Loucy (cell line): ENCODE measurements around the gene FHDC1.

Experiments used
- H2AFZ ChIP-seq: fragments of 200-600 bp; sonication (generic); 2 replicates; pipeline ENCODE4 v1.6.0; 2016; ENCODE audit warnings: antibody characterized with exemption, mild to moderate bottlenecking, low read length, moderate library complexity
- H3F3A ChIP-seq: fragments of 200-600 bp; 2 replicates; pipeline ENCODE4 v1.6.0; 2016; ENCODE audit warnings: antibody characterized with exemption, low read depth, mild to moderate bottlenecking
- H3K27me3 ChIP-seq: fragments of 200-600 bp; sonication (generic); 2 replicates; pipeline ENCODE4 v1.6.1; 2014; ENCODE audit warnings: low read length, mild to moderate bottlenecking; ENCODE audit not compliant: insufficient read depth, poor library complexity, severe bottlenecking
- H3K36me3 ChIP-seq: fragments of 200-600 bp; sonication (generic); 2 replicates; pipeline ENCODE4 v1.6.1; 2016; ENCODE audit warnings: low read length; ENCODE audit not compliant: insufficient read depth
- H3K4me1 ChIP-seq: fragments of 200-600 bp; sonication (generic); 2 replicates; pipeline ENCODE4 v1.5.1; 2014; ENCODE audit warnings: low read length, mild to moderate bottlenecking; ENCODE audit not compliant: insufficient read depth, poor library complexity, severe bottlenecking
- H3K4me2 ChIP-seq: fragments of 200-600 bp; sonication (generic); 2 replicates; pipeline ENCODE4 v1.6.0; 2014; ENCODE audit warnings: antibody characterized with exemption, low read length, low read depth, mild to moderate bottlenecking; ENCODE audit not compliant: poor library complexity, severe bottlenecking
- H3K4me3 ChIP-seq: fragments of 200-600 bp; sonication (generic); 2 replicates; pipeline ENCODE4 v1.5.1; 2014; ENCODE audit warnings: low read length, mild to moderate bottlenecking, mixed read lengths; ENCODE audit not compliant: poor library complexity, severe bottlenecking
- H3K79me2 ChIP-seq: fragments of 200-600 bp; sonication (generic); 2 replicates; pipeline ENCODE4 v1.6.1; 2014; ENCODE audit warnings: low read length; ENCODE audit not compliant: insufficient read depth
- H3K9ac ChIP-seq: fragments of 200-600 bp; sonication (generic); 2 replicates; pipeline ENCODE4 v1.6.0; 2014; ENCODE audit warnings: mild to moderate bottlenecking, low read depth, low read length, moderate library complexity; ENCODE audit not compliant: poor library complexity, severe bottlenecking
- H3K9me2 ChIP-seq: fragments of 200-600 bp; sonication (generic); replicated peaks from 2 replicates; pipeline ENCODE4 v1.6.1; 2016; ENCODE audit warnings: low read depth, low read length, mixed read lengths
- H3K9me3 ChIP-seq: fragments of 200-600 bp; sonication (generic); 2 replicates; pipeline ENCODE4 v1.6.1; 2014; ENCODE audit warnings: mild to moderate bottlenecking, antibody characterized with exemption, low read length, low read depth; ENCODE audit not compliant: insufficient read depth
- H4K20me1 ChIP-seq: fragments of 200-600 bp; sonication (generic); 2 replicates; pipeline ENCODE4 v1.6.0; 2014; ENCODE audit warnings: antibody characterized with exemption, low read length, mild to moderate bottlenecking; ENCODE audit not compliant: insufficient read depth, poor library complexity, severe bottlenecking
- EZH2phosphoT487 ChIP-seq: fragments of 200-600 bp; IDR thresholded peaks from 2 replicates; pipeline ENCODE4 v1.6.1; 2018; ENCODE audit warnings: antibody characterized with exemption, mild to moderate bottlenecking, moderate library complexity, borderline replicate concordance
- TF ChIP-seq, protein P1 (sequence below): fragments of 200-600 bp; sonication (generic); conservative IDR thresholded peaks from 2 replicates; pipeline ENCODE4 v1.5.1; 2014; ENCODE audit warnings: mild to moderate bottlenecking, antibody characterized with exemption, low read length

The FHDC1 gene

DNA sequence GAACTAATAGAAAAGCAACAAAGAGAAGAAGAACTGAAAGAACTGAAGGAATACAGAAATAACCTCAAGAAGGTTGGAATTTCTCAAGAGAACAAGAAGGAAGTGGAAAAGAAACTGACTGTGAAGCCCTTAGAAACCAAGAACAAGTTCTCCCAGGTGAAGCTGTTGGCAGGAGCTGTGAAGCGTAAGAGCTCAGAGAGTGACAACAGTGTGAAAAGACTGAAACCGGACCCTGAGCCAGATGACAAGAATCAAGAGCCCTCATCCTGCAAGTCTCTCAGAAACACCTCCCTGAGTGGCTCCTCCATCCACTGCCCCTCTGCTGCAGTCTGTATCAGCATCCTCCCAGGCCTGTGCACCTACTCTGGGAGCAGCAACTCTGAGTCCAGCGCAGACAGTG is 8.4 kb upstream of the FHDC1 start:
- H2AFZ ChIP-seq, result peak overlapping the region; percentile 47; the same call in 1 of the 2 replicates
- H3K79me2 ChIP-seq, result no peaks in the 10 kb centered on the region
- peaks cover 32% of the 10 kb centered on the region for H3K4me1 ChIP-seq
- H3K9me3 ChIP-seq, result no peaks in the 10 kb centered on the region
- H3F3A ChIP-seq, result no peaks in the 10 kb centered on the region
- H3K4me2 ChIP-seq, result no peak overlapping the region
- no peaks in the 10 kb centered on the region for H3K9me2 ChIP-seq
- H3K27me3 ChIP-seq, result no peaks in the 10 kb centered on the region
- H4K20me1 ChIP-seq, result no peaks in the 10 kb centered on the region
- no peak overlapping the region for H3K4me3 ChIP-seq
- H3K9ac ChIP-seq, result no peak overlapping the region
- H3K36me3 ChIP-seq, result no peaks in the 10 kb centered on the region
- TF ChIP-seq, protein P1, sequence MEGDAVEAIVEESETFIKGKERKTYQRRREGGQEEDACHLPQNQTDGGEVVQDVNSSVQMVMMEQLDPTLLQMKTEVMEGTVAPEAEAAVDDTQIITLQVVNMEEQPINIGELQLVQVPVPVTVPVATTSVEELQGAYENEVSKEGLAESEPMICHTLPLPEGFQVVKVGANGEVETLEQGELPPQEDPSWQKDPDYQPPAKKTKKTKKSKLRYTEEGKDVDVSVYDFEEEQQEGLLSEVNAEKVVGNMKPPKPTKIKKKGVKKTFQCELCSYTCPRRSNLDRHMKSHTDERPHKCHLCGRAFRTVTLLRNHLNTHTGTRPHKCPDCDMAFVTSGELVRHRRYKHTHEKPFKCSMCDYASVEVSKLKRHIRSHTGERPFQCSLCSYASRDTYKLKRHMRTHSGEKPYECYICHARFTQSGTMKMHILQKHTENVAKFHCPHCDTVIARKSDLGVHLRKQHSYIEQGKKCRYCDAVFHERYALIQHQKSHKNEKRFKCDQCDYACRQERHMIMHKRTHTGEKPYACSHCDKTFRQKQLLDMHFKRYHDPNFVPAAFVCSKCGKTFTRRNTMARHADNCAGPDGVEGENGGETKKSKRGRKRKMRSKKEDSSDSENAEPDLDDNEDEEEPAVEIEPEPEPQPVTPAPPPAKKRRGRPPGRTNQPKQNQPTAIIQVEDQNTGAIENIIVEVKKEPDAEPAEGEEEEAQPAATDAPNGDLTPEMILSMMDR, result no peak
- TF ChIP-seq EZH2phosphoT487, result no peak

DNA sequence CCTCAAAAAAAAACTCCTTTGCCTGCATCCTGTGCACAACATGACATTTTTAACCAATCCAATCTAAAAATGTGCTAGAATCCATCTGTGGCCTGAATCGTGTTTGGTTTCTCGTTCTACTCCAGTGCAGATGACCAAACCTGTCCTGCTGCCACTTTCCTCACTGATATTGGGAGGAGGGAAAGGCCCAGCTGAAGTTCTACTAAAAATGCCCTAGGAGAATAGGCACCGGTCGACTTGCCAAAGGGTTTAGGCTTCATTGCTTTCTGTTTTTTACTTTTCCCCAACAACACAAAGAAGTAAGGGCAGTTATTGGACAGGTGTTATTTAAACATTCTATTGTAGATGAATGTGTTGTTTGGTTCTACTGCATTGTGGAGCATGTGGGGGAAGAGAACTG is 7.8 kb upstream of the FHDC1 start:
- Histone ChIP-seq H3K4me3 (no peak overlapping the region), H3K9me2 (no peaks in the 10 kb centered on the region), H4K20me1 (no peaks in the 10 kb centered on the region), H2AFZ (no peak overlapping the region), H3K79me2 (no peaks in the 10 kb centered on the region), H3K4me1 (peaks cover 32% of the 10 kb centered on the region), H3K9me3 (no peaks in the 10 kb centered on the region), H3K9ac (no peak overlapping the region), H3F3A (no peaks in the 10 kb centered on the region), H3K36me3 (no peaks in the 10 kb centered on the region), H3K4me2 (no peak overlapping the region), H3K27me3 (no peaks in the 10 kb centered on the region)
- TF ChIP-seq EZH2phosphoT487, result no peak
- TF ChIP-seq, protein P1, result no peak

DNA sequence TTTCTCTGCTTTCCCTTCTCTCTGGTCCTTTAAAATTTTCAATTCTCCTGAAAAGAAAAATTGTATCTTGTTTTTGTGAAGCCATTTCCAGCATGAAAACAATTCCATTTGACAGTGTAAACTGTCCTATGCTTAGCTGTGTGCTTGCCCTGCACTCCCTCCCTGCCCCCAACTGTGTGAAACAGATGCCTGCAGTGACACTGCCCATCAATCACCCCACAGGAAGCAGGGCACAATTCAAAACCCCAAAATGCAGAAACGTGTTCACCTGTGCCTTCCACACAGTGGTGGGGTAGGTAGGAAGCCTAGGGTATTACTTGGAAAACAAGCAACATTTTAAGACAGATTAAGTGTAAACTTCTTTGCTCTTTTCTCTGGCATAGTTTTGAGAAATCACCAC is 6.2 kb upstream of the FHDC1 start:
- Histone ChIP-seq H3K79me2 (no peaks in the 10 kb centered on the region), H2AFZ (0 out of 2 replicates have a peak overlapping the region, but pooled peaks have one; percentile 25), H3K4me2 (peak overlapping the region; percentile 59), H3K9me2 (no peaks in the 10 kb centered on the region), H3K4me3 (peak overlapping the region; percentile 29), H4K20me1 (no peaks in the 10 kb centered on the region), H3K4me1 (peaks cover 32% of the 10 kb centered on the region), H3K9ac (peak overlapping the region; percentile 50), H3K27me3 (no peaks in the 10 kb centered on the region), H3K36me3 (no peaks in the 10 kb centered on the region), H3K9me3 (no peaks in the 10 kb centered on the region), H3F3A (no peaks in the 10 kb centered on the region)
- TF ChIP-seq, protein P1, result no peak
- TF ChIP-seq EZH2phosphoT487, result no peak
